Skeletal muscle cell (primary cell): ENCODE measurements around the gene ELK4.

Experiments used
- DNase-seq: peaks from one replicate; pipeline ENCODE4 v3.0.0-alpha.2; 2010; ENCODE audit warnings: low read depth
- H3K4me3 ChIP-seq: 2 replicates; pipeline ENCODE4 v1.5.1; 2011; ENCODE audit warnings: low read depth, mild to moderate bottlenecking, control low read depth, low read length, moderate library complexity

The ELK4 gene

GRCh38 chr1:205600085-205600484, 31.7 kb downstream of the ELK4 start:
- H3K4me3 ChIP-seq, result no peak overlapping the region
- DNase-seq, result no peak

DNA sequence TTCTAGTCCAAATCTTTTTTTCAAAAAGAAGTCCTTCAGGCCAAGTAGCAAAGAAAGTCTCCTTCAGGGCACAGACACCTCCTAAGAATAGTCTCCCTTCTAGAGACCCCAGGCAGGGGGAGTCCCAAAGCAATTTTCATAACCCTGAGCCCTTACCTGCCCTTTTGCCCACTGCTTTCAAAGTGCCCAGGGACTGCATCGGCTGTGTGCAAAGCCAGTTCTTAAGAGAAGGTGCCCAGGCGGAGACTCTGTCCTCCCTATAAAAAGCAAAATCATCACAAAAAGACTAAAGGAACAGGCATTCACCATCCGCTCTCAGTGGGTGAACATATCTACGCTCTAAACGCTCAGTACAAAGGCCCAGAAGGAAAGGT, 32.2 kb downstream of the ELK4 start:
- H3K4me3 ChIP-seq, result no peak overlapping the region
- DNase-seq, result no peak

GRCh38 chr1:205598841-205599668, 32.8 kb downstream of the ELK4 start:
- no peak overlapping the region for H3K4me3 ChIP-seq
- peak; percentile 95 for DNase-seq

GRCh38 chr1:205597691-205598314, 34.0 kb downstream of the ELK4 start:
- DNase-seq, result peak; percentile 56
- no peak overlapping the region for H3K4me3 ChIP-seq

GRCh38 chr1:205596876-205597275, 34.9 kb downstream of the ELK4 start:
- DNase-seq, result no peak
- no peak overlapping the region for H3K4me3 ChIP-seq

DNA sequence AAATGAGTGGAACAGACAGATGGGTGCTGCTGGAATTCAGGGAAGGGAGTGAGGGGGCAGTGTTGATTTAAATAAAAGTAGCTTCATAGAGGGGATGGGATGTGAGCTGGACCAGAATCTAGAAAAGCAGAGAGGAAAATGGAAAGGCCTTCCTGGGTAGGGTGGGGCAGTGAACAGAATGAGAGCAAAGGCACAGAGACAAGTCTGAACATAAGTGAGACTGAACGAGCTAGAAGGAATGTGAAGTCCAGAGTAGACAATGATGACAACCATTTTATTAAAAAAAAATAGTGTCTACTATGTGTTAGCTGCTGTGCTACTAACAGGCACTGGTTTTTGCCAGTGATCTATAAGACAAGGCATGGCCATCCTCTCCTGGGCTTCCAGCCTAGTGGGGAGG, 36.0 kb downstream of the ELK4 start:
- no peak for DNase-seq
- H3K4me3 ChIP-seq, result no peak overlapping the region

DNA sequence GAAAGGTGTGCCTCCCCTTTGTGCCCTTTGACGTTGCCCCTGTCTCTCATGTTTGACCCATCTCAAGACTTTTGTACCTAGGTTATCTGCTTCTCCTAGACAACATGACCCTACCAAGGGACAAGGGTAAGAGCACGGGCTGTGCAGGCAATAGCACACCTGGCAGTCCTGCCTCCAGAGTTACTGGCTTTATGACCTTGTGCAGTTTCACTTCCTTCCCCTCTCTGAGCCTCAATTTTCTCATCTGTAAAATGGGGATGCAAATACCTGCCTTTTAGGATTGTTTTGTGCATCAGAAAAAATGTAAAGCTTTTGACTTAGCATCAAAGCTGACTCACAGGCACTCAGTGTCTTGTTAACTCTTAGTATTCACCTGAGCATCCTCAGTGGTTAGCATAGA, 36.4 kb downstream of the ELK4 start:
- no peak overlapping the region for H3K4me3 ChIP-seq
- DNase-seq, result no peak

DNA sequence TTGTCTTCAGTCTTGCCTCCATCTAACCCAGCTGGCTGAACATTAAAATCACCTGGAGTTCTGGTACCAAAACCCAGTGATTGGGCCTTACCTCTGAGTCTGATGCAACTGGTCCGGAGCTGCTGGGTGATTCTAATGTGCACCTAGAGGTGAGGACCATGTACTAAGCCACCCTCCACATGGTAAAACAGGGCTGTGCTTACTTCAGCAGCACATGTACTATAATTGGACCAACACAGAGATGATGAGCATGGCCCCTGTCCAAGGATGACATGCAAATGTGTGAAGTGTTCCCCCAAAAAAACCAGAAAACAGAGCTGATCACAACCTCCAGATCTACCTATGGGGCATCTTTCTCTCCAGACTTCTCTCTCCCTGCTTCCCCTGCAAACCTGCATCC, 37.0 kb downstream of the ELK4 start:
- DNase-seq, result no peak
- no peak overlapping the region for H3K4me3 ChIP-seq

GRCh38 chr1:205593967-205594366, 37.8 kb downstream of the ELK4 start:
- H3K4me3 ChIP-seq, result no peak overlapping the region
- DNase-seq, result no peak

DNA sequence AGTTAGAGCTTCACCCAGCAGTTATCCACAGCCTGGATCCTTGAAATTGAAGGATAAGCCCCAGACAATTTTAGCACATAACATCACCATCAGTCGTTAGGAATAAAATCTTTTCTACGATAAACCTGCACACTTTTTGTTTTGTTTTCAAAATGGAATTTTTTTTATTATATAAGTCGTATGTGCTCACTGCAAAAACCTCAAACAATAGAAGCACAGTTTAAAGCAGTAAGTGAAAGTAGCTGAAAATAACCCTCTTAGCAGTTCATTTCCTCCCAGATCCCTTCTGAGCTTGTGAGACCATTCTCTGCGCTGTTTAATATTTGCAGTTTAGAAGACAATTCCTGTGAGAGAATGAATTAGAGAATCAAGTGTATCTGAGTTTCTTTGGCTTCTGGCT, 38.3 kb downstream of the ELK4 start:
- DNase-seq, result no peak
- no peak overlapping the region for H3K4me3 ChIP-seq

- no peak for DNase-seq
- no peak overlapping the region for H3K4me3 ChIP-seq
These were observed 39.3 kb downstream of the ELK4 start for GRCh38 chr1:205592443-205593003.

GRCh38 chr1:205591522-205592351, 40.1 kb downstream of the ELK4 start:
- DNase-seq, result no peak
- peak overlapping the region; percentile 39 for H3K4me3 ChIP-seq

DNA sequence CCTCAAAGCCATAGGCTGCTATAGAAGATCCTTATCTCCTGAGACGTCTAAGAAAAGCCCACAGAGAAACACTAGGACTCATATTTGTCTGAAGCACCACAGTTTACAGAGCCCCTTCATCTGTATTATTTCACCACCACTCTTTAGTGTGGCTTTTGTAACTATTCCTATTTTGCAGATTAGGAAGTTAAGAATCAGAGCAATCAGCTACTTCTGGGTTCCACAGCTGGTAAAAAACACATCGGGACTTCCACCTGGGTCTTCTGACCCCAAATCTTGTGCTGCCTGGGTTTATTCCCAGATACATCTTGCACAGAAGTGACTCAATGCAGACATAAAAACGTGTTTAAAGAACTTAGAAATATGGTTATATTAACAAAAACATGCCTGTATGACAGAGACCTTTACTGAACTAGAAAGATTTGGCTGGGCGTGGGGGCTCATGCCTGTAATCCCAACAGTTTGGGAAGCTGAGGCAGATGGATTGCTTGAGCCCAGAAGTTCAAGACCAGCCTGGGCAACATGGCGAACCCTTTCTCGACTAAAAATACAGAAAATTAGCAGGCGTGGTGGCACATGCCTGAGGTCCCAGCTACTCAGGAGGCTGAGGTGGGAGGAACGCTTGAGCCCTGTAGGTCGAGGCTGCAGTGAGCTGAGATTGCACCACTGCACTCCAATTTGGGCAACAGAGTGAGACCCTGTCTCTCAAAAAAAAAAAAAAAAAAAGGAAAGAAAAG, 40.9 kb downstream of the ELK4 start:
- no peak for DNase-seq
- no peak overlapping the region for H3K4me3 ChIP-seq

DNA sequence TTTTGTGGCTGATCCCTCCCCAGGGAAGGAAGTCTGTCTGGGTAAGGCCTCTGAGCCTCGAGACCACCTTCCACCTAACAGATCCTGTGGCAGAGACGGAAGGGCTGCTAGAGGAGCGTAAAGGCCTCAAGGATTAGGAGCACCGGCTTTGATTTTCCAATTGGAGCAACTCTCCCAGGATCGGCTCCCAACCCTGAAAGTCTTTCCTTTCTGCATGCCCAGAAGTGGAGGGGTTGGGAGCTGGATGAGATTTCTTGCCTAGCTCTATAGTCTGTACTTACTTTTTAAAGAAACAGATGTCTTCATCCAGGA, 41.4 kb downstream of the ELK4 start:
- no peak overlapping the region for H3K4me3 ChIP-seq
- DNase-seq, result no peak

- DNase-seq, result no peak
- H3K4me3 ChIP-seq, result no peak overlapping the region
These were observed 42.0 kb downstream of the ELK4 start for GRCh38 chr1:205589618-205590456.

DNA sequence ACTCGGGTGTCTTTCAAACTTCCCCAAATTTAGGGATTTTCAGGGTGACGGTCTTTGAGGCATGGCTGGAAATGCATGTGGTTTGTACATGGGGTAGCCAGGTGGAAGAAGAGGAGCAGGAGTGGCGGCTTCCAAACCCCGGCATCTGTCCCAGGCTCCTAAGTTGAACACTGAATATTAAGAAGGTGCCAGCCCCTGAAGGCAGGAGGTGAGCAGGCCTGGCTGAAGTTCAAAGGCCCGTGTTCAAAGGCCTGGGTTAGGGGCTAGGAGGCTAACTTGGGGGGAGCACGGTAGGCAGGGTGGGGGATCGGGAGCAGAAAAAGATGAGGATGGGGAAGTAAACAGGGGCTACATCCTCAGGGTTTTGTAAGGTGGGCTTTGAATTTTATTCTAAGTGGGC, 42.8 kb downstream of the ELK4 start:
- DNase-seq, result no peak

DNA sequence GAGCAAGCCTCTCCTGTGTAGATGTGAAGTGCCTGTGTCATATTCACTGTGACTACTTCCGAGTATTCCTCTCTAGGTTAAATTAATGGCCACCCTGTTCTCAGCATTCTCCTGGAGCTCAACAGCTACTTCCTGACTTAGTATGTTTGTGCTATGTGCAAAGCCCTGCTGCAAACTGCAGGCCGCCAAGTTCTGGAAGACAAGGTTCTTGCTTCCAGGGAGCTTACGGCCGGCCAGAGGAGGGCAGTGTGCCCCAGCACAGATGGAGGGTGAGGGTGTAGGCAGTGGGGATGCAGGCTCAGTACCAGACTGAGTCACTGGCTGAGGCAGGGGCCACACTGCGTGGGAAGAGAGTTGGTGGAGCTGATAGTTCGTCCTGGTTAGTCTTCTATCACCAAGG, 43.2 kb downstream of the ELK4 start:
- no peak overlapping the region for H3K4me3 ChIP-seq
- DNase-seq, result no peak

More for the DNA sequence above, 42.8 kb downstream of the ELK4 start:
- H3K4me3 ChIP-seq, result no peak overlapping the region

DNA sequence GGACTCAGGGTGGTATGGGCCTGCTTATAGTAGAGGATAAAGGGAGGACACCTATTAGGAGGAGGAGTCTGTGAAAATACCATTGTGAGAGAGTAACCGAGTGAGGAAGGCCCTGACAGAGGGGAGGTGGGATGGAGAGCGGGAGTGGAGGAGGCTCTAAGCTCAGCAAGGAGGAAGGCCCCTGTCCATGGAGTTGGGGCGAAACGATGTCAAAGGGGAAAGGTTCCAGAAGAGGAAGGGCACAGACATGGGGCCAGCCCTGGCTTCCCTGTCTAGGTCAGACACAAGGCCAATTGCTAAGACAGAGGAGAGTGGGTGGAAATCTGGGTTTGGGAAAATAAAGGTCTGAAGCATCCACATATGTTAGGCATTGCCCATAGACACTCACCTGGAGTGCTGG, 44.2 kb downstream of the ELK4 start:
- DNase-seq, result no peak
- H3K4me3 ChIP-seq, result no peak overlapping the region
